Vagina (tissue), 2 donors: ENCODE measurements around the gene LMO2.

ENCODE experiments used
- CTCF ChIP-seq, 3 experiments: fragments of 450-650 bp in 2 of 3; fragments of 200-600 bp in 1 of 3; sonication (generic) in 1 of 3; IDR thresholded peaks; one replicate each; pipeline ENCODE4 v1.5.1; 2017 to 2019; ENCODE audit warnings: antibody characterized with exemption in 3 of 3, mild to moderate bottlenecking in 2 of 3, moderate library complexity in 2 of 3
- POLR2AphosphoS5 ChIP-seq, 2 donors: sonication (generic); formaldehyde crosslinking; IDR thresholded peaks; one replicate each; pipeline ENCODE4 v1.9.0; 2017; ENCODE audit warnings: antibody characterized with exemption in 2 of 2, mild to moderate bottlenecking in 2 of 2, low read depth in 1 of 2; ENCODE audit not compliant: insufficient read depth in 1 of 2

- TF ChIP-seq CTCF (IDR thresholded peaks at IDR 0.05), result no peak
- TF ChIP-seq POLR2AphosphoS5 (IDR thresholded peaks at IDR 0.05; ENCODE audit: insufficient read depth in 1 of 2, low read depth in 1 of 2), result peak; percentile 39 to 85
Measured at GRCh38 chr11:33899400-33900037, 7.6 kb upstream of the LMO2 start.
